HUES64 (cell line): ENCODE data around the gene SH2B3.
"Not testable (repeated sequence)": the region's sequence is repeated elsewhere in the genome, so short reads cannot be mapped to it uniquely, and the experiment has no call there.

Experiments used
- H3K27ac ChIP-seq: 2 replicates; pipeline ENCODE4 v1.7.0; 2013; ENCODE audit warnings: low read depth, low read length, inconsistent platforms
- H3K27me3 ChIP-seq: 2 replicates; pipeline ENCODE4 v1.6.1; 2013; ENCODE audit warnings: mild to moderate bottlenecking, low read length; ENCODE audit not compliant: insufficient read depth
- H3K36me3 ChIP-seq: 2 replicates; pipeline ENCODE4 v1.6.1; 2013; ENCODE audit warnings: mild to moderate bottlenecking, low read length; ENCODE audit not compliant: insufficient read depth
- H3K4me1 ChIP-seq: 2 replicates; pipeline ENCODE4 v1.6.1; 2013; ENCODE audit warnings: mild to moderate bottlenecking, low read length, moderate library complexity; ENCODE audit not compliant: insufficient read depth
- H3K4me3 ChIP-seq: 2 replicates; pipeline ENCODE4 v1.5.1; 2013; ENCODE audit warnings: mild to moderate bottlenecking, low read length, moderate library complexity
- H3K9ac ChIP-seq: 2 replicates; pipeline ENCODE4 v1.6.1; 2013; ENCODE audit warnings: mild to moderate bottlenecking, low read depth, low read length
- H3K9me3 ChIP-seq: 2 replicates; pipeline ENCODE4 v1.6.1; 2013; ENCODE audit warnings: low read depth, low read length; ENCODE audit not compliant: insufficient read depth
- WGBS: fragments of 150-250, 120-280 bp; methylation state at CpG from one replicate; pipeline ENCODE4 v1.1.7; 2013; ENCODE audit warnings: missing lambda C conversion rate; 5-methylcytosine and 5-hydroxymethylcytosine counted together

Gene SH2B3

GRCh38 chr12:111367661-111368221, 38.0 kb upstream of the SH2B3 start:
- H3K9ac ChIP-seq, result no peak overlapping the region
- peak overlapping the region; percentile 90 for H3K4me3 ChIP-seq
- no peaks in the 10 kb centered on the region for H3K36me3 ChIP-seq
- H3K27me3 ChIP-seq, result peaks cover 14% of the 10 kb centered on the region
- no peaks in the 10 kb centered on the region for H3K4me1 ChIP-seq
- H3K9me3 ChIP-seq, result no peaks in the 10 kb centered on the region
- no peak overlapping the region for H3K27ac ChIP-seq
- 70% methylated on average over 7 of the region's 7 CpGs for WGBS

- 7% methylated on average over 18 of the region's 18 CpGs for WGBS
- Histone ChIP-seq H3K4me1 (no peaks in the 10 kb centered on the region), H3K27me3 (peaks cover 14% of the 10 kb centered on the region), H3K9ac (peak overlapping the region; percentile 76), H3K27ac (no peak overlapping the region), H3K36me3 (no peaks in the 10 kb centered on the region), H3K9me3 (no peaks in the 10 kb centered on the region), H3K4me3 (peak overlapping the region; percentile 90)
Observed at GRCh38 chr12:111368291-111368787, 37.4 kb upstream of the SH2B3 start.

- Histone ChIP-seq H3K9me3 (no peaks in the 10 kb centered on the region), H3K4me3 (peak within 1 kb of the TSS; percentile 90), H3K9ac (peak within 1 kb of the TSS; percentile 76), H3K27me3 (peaks cover 14% of the 10 kb centered on the region), H3K4me1 (no peaks in the 10 kb centered on the region), H3K36me3 (no peaks in the 10 kb centered on the region), H3K27ac (no peak within 1 kb of the TSS)
- under 1% methylated on average over 72 of the region's 72 CpGs for WGBS
Observed at GRCh38 chr12:111368788-111369495, 36.8 kb upstream of the SH2B3 start, which contains the start of gene PHETA1. Gene PHETA1 (minus strand): TSS chr12:111369095. CDS start chr12:111363427, 5,668 bp downstream.

GRCh38 chr12:111369496-111370220, 36.1 kb upstream of the SH2B3 start:
- no peaks in the 10 kb centered on the region for H3K36me3 ChIP-seq
- 75% methylated on average over 13 of the region's 13 CpGs for WGBS
- peaks cover 14% of the 10 kb centered on the region for H3K27me3 ChIP-seq
- peak overlapping the region; percentile 90 for H3K4me3 ChIP-seq
- H3K27ac ChIP-seq, result no peak overlapping the region
- H3K9ac ChIP-seq, result peak overlapping the region; percentile 58; the same call in 1 of the 2 replicates
- H3K9me3 ChIP-seq, result no peaks in the 10 kb centered on the region
- H3K4me1 ChIP-seq, result no peaks in the 10 kb centered on the region

GRCh38 chr12:111373231-111373630, 32.5 kb upstream of the SH2B3 start:
- not testable (repeated sequence) for H3K9me3 ChIP-seq, H3K4me3 ChIP-seq, H3K36me3 ChIP-seq, H3K4me1 ChIP-seq, H3K9ac ChIP-seq, H3K27ac ChIP-seq, H3K27me3 ChIP-seq
- 92% methylated on average over 1 of the region's 1 CpG for WGBS

GRCh38 chr12:111377440-111377839, 28.3 kb upstream of the SH2B3 start:
- WGBS, result 96% methylated on average over 3 of the region's 3 CpGs
- no peaks in the 10 kb centered on the region for H3K27me3 ChIP-seq

GRCh38 chr12:111379942-111380554, 25.7 kb upstream of the SH2B3 start:
- Histone ChIP-seq H3K9ac (no peak overlapping the region), H3K27ac (no peak overlapping the region), H3K9me3 (peaks cover 3% of the 10 kb centered on the region; the same call in 1 of the 2 replicates), H3K4me3 (no peak overlapping the region), H3K4me1 (no peaks in the 10 kb centered on the region), H3K36me3 (no peaks in the 10 kb centered on the region), H3K27me3 (no peaks in the 10 kb centered on the region)
- WGBS, result 90% methylated on average over 6 of the region's 6 CpGs

More at GRCh38 chr12:111377440-111377839, 28.3 kb upstream of the SH2B3 start:
- peaks cover 3% of the 10 kb centered on the region; the same call in 1 of the 2 replicates for H3K9me3 ChIP-seq
- H3K9ac ChIP-seq, result no peak overlapping the region
- H3K27ac ChIP-seq, result no peak overlapping the region
- no peaks in the 10 kb centered on the region for H3K36me3 ChIP-seq
- no peaks in the 10 kb centered on the region for H3K4me1 ChIP-seq
- no peak overlapping the region for H3K4me3 ChIP-seq

- no peak overlapping the region for H3K4me3 ChIP-seq
- no peaks in the 10 kb centered on the region; the same call in 1 of the 2 replicates for H3K27me3 ChIP-seq
- H3K9me3 ChIP-seq, result no peaks in the 10 kb centered on the region
- no peaks in the 10 kb centered on the region for H3K4me1 ChIP-seq
- 95% methylated on average over 5 of the region's 5 CpGs for WGBS
- no peak overlapping the region for H3K27ac ChIP-seq
- no peak overlapping the region for H3K9ac ChIP-seq
- H3K36me3 ChIP-seq, result no peaks in the 10 kb centered on the region
Observed at GRCh38 chr12:111384596-111384995, 21.1 kb upstream of the SH2B3 start.

- Histone ChIP-seq H3K9me3 (no peaks in the 10 kb centered on the region), H3K4me1 (no peaks in the 10 kb centered on the region), H3K27ac (no peak overlapping the region), H3K27me3 (no peaks in the 10 kb centered on the region; the same call in 1 of the 2 replicates), H3K9ac (no peak overlapping the region), H3K4me3 (no peak overlapping the region), H3K36me3 (no peaks in the 10 kb centered on the region)
- 83% methylated on average over 3 of the region's 3 CpGs for WGBS
Observed at GRCh38 chr12:111386885-111387284, 18.8 kb upstream of the SH2B3 start.

- WGBS, result 91% methylated on average over 9 of the region's 9 CpGs
- H3K27me3 ChIP-seq, result no peaks in the 10 kb centered on the region; the same call in 1 of the 2 replicates
- H3K9ac ChIP-seq, result no peak overlapping the region
- no peaks in the 10 kb centered on the region for H3K4me1 ChIP-seq
- no peaks in the 10 kb centered on the region for H3K9me3 ChIP-seq
- no peaks in the 10 kb centered on the region for H3K36me3 ChIP-seq
- H3K4me3 ChIP-seq, result no peak overlapping the region
- no peak overlapping the region for H3K27ac ChIP-seq
Observed at GRCh38 chr12:111387747-111388323, 17.9 kb upstream of the SH2B3 start.
